K562 (cell line): ENCODE results near the gene PPP2R3B. TPM values are rescaled to one million over a fixed set of nuclear protein-coding genes. Genes with fewer than 3 reads are reported as not detected.

Experiments used
- ATAC-seq: fragments of 200-7000 bp; cut with Tn5 transposase; 3 replicates; pipeline ENCODE4 v1.9.1; 2020; ENCODE audit warnings: moderate library complexity
- BruUV-seq: library from RNA; stranded (reverse); fragments of 400-500 nt; replicated peaks from 2 replicates; lab custom pipeline; 2021; lab: Mats Ljungman, UMichigan
- CTCF ChIA-PET: fragments of 300-600 bp; formaldehyde crosslinking; extraction: SDS; loops from one replicate; lab custom pipeline; 2021; ENCODE audit warnings: low intra/inter-chr PET ratio; lab: Yijun Ruan, JAX
- POLR2A ChIA-PET: fragments of 300-600, 350-650 bp; sonication (Branson Sonifier 250); formaldehyde crosslinking; extraction: SDS; loops from one replicate; lab custom pipeline; 2021; ENCODE audit warnings: antibody characterized with exemption, inconsistent platforms; lab: Yijun Ruan, JAX
- DNase-seq, 4 experiments: peaks; one replicate each; pipeline versions ENCODE4 v3.0.0 to v3.0.0-alpha.2; 2011 to 2018; ENCODE audit warnings: low spot score in 3 of 4, mixed read lengths in 3 of 4; ENCODE audit errors: extremely low read depth in 1 of 4
- FAIRE-seq: peaks from 2 replicates; lab custom pipeline; 2011; peaks lifted over from hg19 to GRCh38; lab: Jason Lieb, UNC
- H2AFZ ChIP-seq: 2 replicates; pipeline ENCODE4 v1.6.0; 2011; ENCODE audit warnings: low read depth, low read length, control low read depth, inconsistent platforms
- H3K27ac ChIP-seq: fragments of 200-600 bp; 3 replicates; pipeline ENCODE4 v1.8.0; 2011; ENCODE audit warnings: low read depth, mild to moderate bottlenecking, control low read depth, inconsistent platforms, low read length, moderate library complexity, mixed read lengths; ENCODE audit errors: extremely low read depth
- H3K27me3 ChIP-seq, 2 experiments: fragments of 300-600 bp in 1 of 2; 2 replicates in 1 of 2; 3 replicates in 1 of 2; pipeline versions ENCODE4 v1.6.0 to v1.8.0; 2011; ENCODE audit warnings: inconsistent platforms in 2 of 2, low read length in 2 of 2, mild to moderate bottlenecking in 1 of 2, mixed read lengths in 1 of 2, moderate library complexity in 1 of 2; ENCODE audit not compliant: control insufficient read depth in 2 of 2, insufficient read depth in 2 of 2
- H3K36me3 ChIP-seq: fragments of 300-600 bp; 3 replicates; pipeline ENCODE4 v1.8.0; 2011; ENCODE audit warnings: mild to moderate bottlenecking, low read length, inconsistent platforms; ENCODE audit not compliant: control insufficient read depth, insufficient read depth
- H3K4me1 ChIP-seq, 2 experiments: fragments of 200-600 bp in 1 of 2; replicated peaks in 1 of 2; 2 replicates in 1 of 2; 3 replicates in 1 of 2; pipeline versions ENCODE4 v1.5.1 to v1.8.0; 2011; ENCODE audit warnings: inconsistent platforms in 2 of 2, low read length in 2 of 2, mild to moderate bottlenecking in 1 of 2, mixed read lengths in 1 of 2, moderate library complexity in 1 of 2; ENCODE audit not compliant: control insufficient read depth in 2 of 2, insufficient read depth in 2 of 2
- H3K4me2 ChIP-seq: 2 replicates; pipeline ENCODE4 v1.6.1; 2011; ENCODE audit warnings: low read length, control low read depth, inconsistent platforms, mixed read lengths; ENCODE audit not compliant: insufficient read depth
- H3K4me3 ChIP-seq: fragments of 200-600 bp; sonication (generic), shearing (Covaris generic); 2 replicates; pipeline ENCODE4 v1.5.1; 2016; ENCODE audit warnings: control low read depth, inconsistent platforms
- H3K79me2 ChIP-seq: fragments of 200-600 bp; 3 replicates; pipeline ENCODE4 v1.8.0; 2011; ENCODE audit warnings: low read length, inconsistent platforms; ENCODE audit not compliant: control insufficient read depth, insufficient read depth
- H3K9ac ChIP-seq, 2 experiments: 2 replicates each; pipeline versions ENCODE4 v1.6.0 to v1.6.1; 2011; ENCODE audit warnings: low read depth in 2 of 2, low read length in 2 of 2, control low read depth in 1 of 2, inconsistent platforms in 1 of 2, mild to moderate bottlenecking in 1 of 2, mixed read lengths in 1 of 2; ENCODE audit not compliant: insufficient read depth in 1 of 2
- H3K9me1 ChIP-seq: one replicate; pipeline ENCODE4 v1.6.0; 2011; ENCODE audit warnings: inconsistent platforms, mild to moderate bottlenecking, low read length, moderate library complexity; ENCODE audit not compliant: control insufficient read depth, insufficient read depth
- H3K9me3 ChIP-seq: replicated peaks from 2 replicates; pipeline ENCODE4 v1.5.1; 2011; ENCODE audit warnings: low read depth, low read length, inconsistent platforms; ENCODE audit not compliant: control insufficient read depth, insufficient read depth
- H4K20me1 ChIP-seq: replicated peaks from 2 replicates; pipeline ENCODE4 v1.6.1; 2011; ENCODE audit warnings: low read length, inconsistent platforms, mixed read lengths; ENCODE audit not compliant: control insufficient read depth, insufficient read depth
- ARID2 ChIP-seq: fragments of 450-650 bp; IDR thresholded peaks from 2 replicates; pipeline ENCODE4 v1.6.1; 2017; ENCODE audit warnings: antibody characterized with exemption, mild to moderate bottlenecking
- CBX8 ChIP-seq: fragments of 200-600 bp; sonication (generic); IDR thresholded peaks from 2 replicates; pipeline ENCODE4 v1.6.1; 2012; ENCODE audit warnings: borderline replicate concordance, mixed run types, low read depth, mild to moderate bottlenecking, moderate library complexity, mixed read lengths, low read length, control low read depth, inconsistent platforms; ENCODE audit not compliant: poor library complexity, severe bottlenecking; ENCODE audit errors: extremely low read depth
- GTF2B ChIP-seq: IDR thresholded peaks from 2 replicates; pipeline ENCODE4 v1.6.1; 2011; ENCODE audit not compliant: insufficient read length; ENCODE audit errors: extremely low read depth
- HDAC8 ChIP-seq: fragments of 450-650 bp; IDR thresholded peaks from 2 replicates; pipeline ENCODE4 v1.6.1; 2016; ENCODE audit warnings: mild to moderate bottlenecking, missing genetic modification characterization, moderate library complexity, missing compliant biosample characterization
- HLTF ChIP-seq: fragments of 450-650 bp; IDR thresholded peaks from 2 replicates; pipeline ENCODE4 v1.6.1; 2016
- IFI16 ChIP-seq: fragments of 250-450 bp; sonication (Bioruptor Pico); IDR thresholded peaks from 2 replicates; pipeline ENCODE4 v2.1.2; 2022; ENCODE audit warnings: mild to moderate bottlenecking, inconsistent platforms
- RBFOX2 ChIP-seq: fragments of 200-400 bp; formaldehyde crosslinking; IDR thresholded peaks from 2 replicates; pipeline ENCODE4 v1.6.1; 2017; ENCODE audit warnings: low read depth, mild to moderate bottlenecking, low read length, moderate library complexity
- SPI1 ChIP-seq: IDR thresholded peaks from 2 replicates; pipeline ENCODE4 v1.6.1; 2011; ENCODE audit warnings: low read depth, low read length, control low read depth, borderline replicate concordance
- TEAD1 ChIP-seq, 2 experiments: fragments of 450-650 bp in 1 of 2; sonication (generic) in 1 of 2; formaldehyde crosslinking; IDR thresholded peaks; 2 replicates each; pipeline versions ENCODE4 v1.4.0 to v1.8.0; 2020 to 2022; ENCODE audit warnings: mild to moderate bottlenecking in 2 of 2, missing genetic modification reagents in 1 of 2
- ZC3H8 ChIP-seq: fragments of 450-650 bp; IDR thresholded peaks from 2 replicates; pipeline ENCODE4 v1.6.1; 2017
- ZEB2 ChIP-seq: fragments of 450-650 bp; IDR thresholded peaks from 2 replicates; pipeline ENCODE4 v1.6.1; 2016
- ZNF282 ChIP-seq: sonication (generic); formaldehyde crosslinking; IDR thresholded peaks from 2 replicates; pipeline ENCODE4 v1.8.1; 2023; ENCODE audit warnings: missing genetic modification reagents
- ZSCAN32 ChIP-seq: fragments of 450-650 bp; formaldehyde crosslinking; IDR thresholded peaks from 2 replicates; pipeline ENCODE4 v1.4.0; 2020; ENCODE audit warnings: mild to moderate bottlenecking, moderate library complexity
- WGBS: fragments of 100-300 bp; shearing (Covaris generic); methylation state at CpG from one replicate; pipeline ENCODE4 v1.1.6; 2016; ENCODE audit warnings: low coverage, mixed read lengths; ENCODE audit not compliant: insufficient coverage; ENCODE audit errors: missing lambda C conversion rate; 5-methylcytosine and 5-hydroxymethylcytosine counted together
- in situ Hi-C: fragments of 300-500 bp; cut with MboI; formaldehyde crosslinking; loops from 4 replicates; pipeline ENCODE4 v1.15.0; 2018; ENCODE audit warnings: inconsistent platforms, mixed read lengths
- intact Hi-C: fragments of 100-400 bp; cut with micrococcal nuclease; formaldehyde crosslinking; loops from 2 replicates; pipeline ENCODE4 v1.14.2; 2022
- polyA plus RNA-seq, 8 experiments: library from polyadenylated mRNA; depleted of rRNA in 4 of 8; stranded (reverse) in 5 of 8; unstranded in 3 of 8; fragments of >200 nt; fragmentation: Nextera tagmentation in 2 of 8; fragmentation: Illumina TruSeq in 1 of 8; extraction: Ambion mirVana in 2 of 8; extraction: Trizol in 1 of 8; gene quantifications; 2 replicates each; pipeline versions ENCODE4 v1.2.1 to v1.2.3, GENCODE V29; 2011 to 2014; ENCODE audit warnings: inconsistent platforms in 1 of 8, missing spikeins in 1 of 8
- total RNA-seq, 7 experiments: library from RNA; depleted of rRNA in 6 of 7; stranded (reverse); fragments of >200 nt in 6 of 7; fragmentation: Illumina TruSeq in 2 of 7; extraction: Trizol in 2 of 7; gene quantifications; 2 replicates each; pipeline versions ENCODE4 v1.2.1 to v1.2.3, GENCODE V29; 2011 to 2021; ENCODE audit warnings: low replicate concordance in 1 of 7
- TF ChIP-seq, protein P1 (sequence below), 2 experiments: fragments of 450-650 bp; conservative IDR thresholded peaks; 2 replicates each; pipeline ENCODE4 v1.6.1; 2017; ENCODE audit warnings: mild to moderate bottlenecking in 2 of 2, moderate library complexity in 2 of 2
- TF ChIP-seq, protein P2 (sequence below): sonication (generic); formaldehyde crosslinking; IDR thresholded peaks from 2 replicates; pipeline ENCODE4 v1.8.0; 2023; ENCODE audit warnings: mild to moderate bottlenecking, missing genetic modification reagents

The PPP2R3B gene
- total and polyA plus RNA-seq, 9 of the 15 experiments (the other 6 are each of a cell fraction or from before 2014, with no cell fraction given) = 0.04 to 18.2 (median 8.2) TPM; not detected in 1

DNA sequence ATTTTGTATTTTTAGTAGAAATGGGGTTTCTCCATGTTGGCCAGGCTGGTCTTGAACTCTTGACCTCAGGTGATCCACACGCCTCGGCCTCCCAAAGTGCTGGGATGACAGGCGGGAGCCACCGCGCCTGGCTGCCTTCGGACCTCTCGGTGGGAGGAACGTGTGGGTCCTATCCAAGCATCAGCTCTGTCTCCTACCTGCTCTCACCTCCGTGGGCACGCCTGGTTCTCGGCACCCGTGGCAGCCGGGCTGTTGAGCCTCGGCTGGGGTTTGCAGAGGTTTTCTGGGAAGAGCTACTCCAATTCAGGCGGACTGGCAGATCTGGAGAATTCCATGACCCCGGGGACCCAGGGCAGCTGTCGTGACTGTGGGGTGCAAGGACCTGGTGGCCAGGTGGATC is 23.6 kb upstream of the PPP2R3B start (continued):
- TF ChIP-seq, protein P1, sequence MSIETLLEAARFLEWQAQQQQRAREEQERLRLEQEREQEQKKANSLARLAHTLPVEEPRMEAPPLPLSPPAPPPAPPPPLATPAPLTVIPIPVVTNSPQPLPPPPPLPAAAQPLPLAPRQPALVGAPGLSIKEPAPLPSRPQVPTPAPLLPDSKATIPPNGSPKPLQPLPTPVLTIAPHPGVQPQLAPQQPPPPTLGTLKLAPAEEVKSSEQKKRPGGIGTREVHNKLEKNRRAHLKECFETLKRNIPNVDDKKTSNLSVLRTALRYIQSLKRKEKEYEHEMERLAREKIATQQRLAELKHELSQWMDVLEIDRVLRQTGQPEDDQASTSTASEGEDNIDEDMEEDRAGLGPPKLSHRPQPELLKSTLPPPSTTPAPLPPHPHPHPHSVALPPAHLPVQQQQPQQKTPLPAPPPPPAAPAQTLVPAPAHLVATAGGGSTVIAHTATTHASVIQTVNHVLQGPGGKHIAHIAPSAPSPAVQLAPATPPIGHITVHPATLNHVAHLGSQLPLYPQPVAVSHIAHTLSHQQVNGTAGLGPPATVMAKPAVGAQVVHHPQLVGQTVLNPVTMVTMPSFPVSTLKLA (conservative IDR thresholded peaks at IDR 0.05) = no peak
- TF ChIP-seq, protein P2, sequence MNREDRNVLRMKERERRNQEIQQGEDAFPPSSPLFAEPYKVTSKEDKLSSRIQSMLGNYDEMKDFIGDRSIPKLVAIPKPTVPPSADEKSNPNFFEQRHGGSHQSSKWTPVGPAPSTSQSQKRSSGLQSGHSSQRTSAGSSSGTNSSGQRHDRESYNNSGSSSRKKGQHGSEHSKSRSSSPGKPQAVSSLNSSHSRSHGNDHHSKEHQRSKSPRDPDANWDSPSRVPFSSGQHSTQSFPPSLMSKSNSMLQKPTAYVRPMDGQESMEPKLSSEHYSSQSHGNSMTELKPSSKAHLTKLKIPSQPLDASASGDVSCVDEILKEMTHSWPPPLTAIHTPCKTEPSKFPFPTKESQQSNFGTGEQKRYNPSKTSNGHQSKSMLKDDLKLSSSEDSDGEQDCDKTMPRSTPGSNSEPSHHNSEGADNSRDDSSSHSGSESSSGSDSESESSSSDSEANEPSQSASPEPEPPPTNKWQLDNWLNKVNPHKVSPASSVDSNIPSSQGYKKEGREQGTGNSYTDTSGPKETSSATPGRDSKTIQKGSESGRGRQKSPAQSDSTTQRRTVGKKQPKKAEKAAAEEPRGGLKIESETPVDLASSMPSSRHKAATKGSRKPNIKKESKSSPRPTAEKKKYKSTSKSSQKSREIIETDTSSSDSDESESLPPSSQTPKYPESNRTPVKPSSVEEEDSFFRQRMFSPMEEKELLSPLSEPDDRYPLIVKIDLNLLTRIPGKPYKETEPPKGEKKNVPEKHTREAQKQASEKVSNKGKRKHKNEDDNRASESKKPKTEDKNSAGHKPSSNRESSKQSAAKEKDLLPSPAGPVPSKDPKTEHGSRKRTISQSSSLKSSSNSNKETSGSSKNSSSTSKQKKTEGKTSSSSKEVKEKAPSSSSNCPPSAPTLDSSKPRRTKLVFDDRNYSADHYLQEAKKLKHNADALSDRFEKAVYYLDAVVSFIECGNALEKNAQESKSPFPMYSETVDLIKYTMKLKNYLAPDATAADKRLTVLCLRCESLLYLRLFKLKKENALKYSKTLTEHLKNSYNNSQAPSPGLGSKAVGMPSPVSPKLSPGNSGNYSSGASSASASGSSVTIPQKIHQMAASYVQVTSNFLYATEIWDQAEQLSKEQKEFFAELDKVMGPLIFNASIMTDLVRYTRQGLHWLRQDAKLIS (CRISPR knock-in tag) = no peak
- no peak for TF ChIP-seq ZNF282
- TF ChIP-seq HLTF = no peak
- TF ChIP-seq TEAD1 (CRISPR knock-in tag; IDR thresholded peaks at IDR 0.05) = no peak
- TF ChIP-seq, all 486 proteins: peak for 0

DNA sequence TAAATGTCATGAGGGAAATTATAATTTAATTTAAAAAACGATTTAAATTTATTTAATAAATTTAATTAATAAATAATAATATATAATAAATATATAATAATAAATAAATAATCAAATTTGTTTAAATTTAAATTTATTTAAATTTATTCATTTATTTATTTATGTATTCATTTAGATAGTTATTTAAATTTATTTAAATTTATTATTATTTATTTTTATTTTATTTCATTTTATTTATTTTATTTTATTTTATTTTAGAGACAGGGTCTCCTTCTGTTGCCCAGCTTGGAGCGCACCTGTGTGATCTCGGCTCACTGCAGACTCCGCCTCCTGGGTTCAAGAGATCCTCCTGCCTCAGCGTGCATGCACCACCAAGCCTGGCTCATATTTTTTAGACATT is 18.4 kb upstream of the PPP2R3B start:
- H2AFZ ChIP-seq = no peak overlapping the region
- POLR2A ChIA-PET = no interaction called here
- peaks cover 0 to 6% of the 10 kb centered on the region in 2 experiments; a peak in 2 of 5 replicates for H3K4me1 ChIP-seq
- no peak for ATAC-seq
- intact Hi-C loops = no loop called here
- no peak for FAIRE-seq
- H4K20me1 ChIP-seq = no peaks in the 10 kb centered on the region
- no peaks in the 10 kb centered on the region for H3K36me3 ChIP-seq
- DNase-seq = no peak
- no peak for TF ChIP-seq CBX8
- no peak for TF ChIP-seq ZSCAN32
- no peak for TF ChIP-seq GTF2B
- no peak for TF ChIP-seq HDAC8 (tag)
- no peak for TF ChIP-seq ZC3H8
- TF ChIP-seq IFI16 (CRISPR knock-in tag) = no peak
- TF ChIP-seq RBFOX2 = no peak
- TF ChIP-seq ARID2 = no peak
- TF ChIP-seq ZEB2 = no peak
- no peak for TF ChIP-seq SPI1
- TF ChIP-seq, all 486 proteins: peak for 0
- peaks cover 0 to 7% of the 10 kb centered on the region in 2 experiments; a peak in 3 of 5 replicates for H3K27me3 ChIP-seq
- no peak overlapping the region for H3K4me2 ChIP-seq
- in situ Hi-C loops = no loop called here
- 43% methylated on average over 5 of the region's 5 CpGs for WGBS
- no peak overlapping the region for H3K27ac ChIP-seq
- no peak overlapping the region for H3K4me3 ChIP-seq
- CTCF ChIA-PET = no interaction called here
- H3K9ac ChIP-seq = no peak overlapping the region
- no TSS peak for BruUV-seq
- H3K9me3 ChIP-seq = no peaks in the 10 kb centered on the region
- no peaks in the 10 kb centered on the region for H3K79me2 ChIP-seq
- no peaks in the 10 kb centered on the region for H3K9me1 ChIP-seq
